GM12891 (cell line): ENCODE measurements around the gene BCAR3.
A peak's percentile ranks its signal among the peaks of the same experiment; 100 is the strongest.
"Not testable (repeated sequence)": the region's sequence is repeated elsewhere in the genome, so short reads cannot be mapped to it uniquely, and the experiment has no call there.

Experiments
- DNase-seq: peaks from one replicate; pipeline ENCODE4 v3.0.0; 2011; ENCODE audit warnings: low spot score; ENCODE audit not compliant: insufficient read length
- FAIRE-seq: peaks from 2 replicates; lab custom pipeline; 2011; peaks lifted over from hg19 to GRCh38; lab: Jason Lieb, UNC
- PAX5 ChIP-seq: IDR thresholded peaks from 2 replicates; pipeline ENCODE4 v1.6.1; 2011; ENCODE audit warnings: low read length, moderate library complexity, mild to moderate bottlenecking; ENCODE audit not compliant: insufficient read depth, severe bottlenecking
- POLR2A ChIP-seq: IDR thresholded peaks from 2 replicates; pipeline ENCODE4 v1.6.1; 2011; ENCODE audit warnings: low read depth, low read length, control low read depth
- POLR2AphosphoS5 ChIP-seq: IDR thresholded peaks from 2 replicates; pipeline ENCODE4 v1.6.1; 2011; ENCODE audit warnings: low read depth, low read length, control low read depth
- POU2F2 ChIP-seq: IDR thresholded peaks from 2 replicates; pipeline ENCODE4 v1.6.1; 2011; ENCODE audit warnings: low read depth, mild to moderate bottlenecking, control low read depth, low read length, moderate library complexity
- SPI1 ChIP-seq: IDR thresholded peaks from 2 replicates; pipeline ENCODE4 v1.6.1; 2011; ENCODE audit warnings: low read depth, low read length, control low read depth
- TAF1 ChIP-seq: IDR thresholded peaks from 2 replicates; pipeline ENCODE4 v1.6.1; 2011; ENCODE audit warnings: low read depth, low read length, control low read depth

Gene BCAR3

DNA sequence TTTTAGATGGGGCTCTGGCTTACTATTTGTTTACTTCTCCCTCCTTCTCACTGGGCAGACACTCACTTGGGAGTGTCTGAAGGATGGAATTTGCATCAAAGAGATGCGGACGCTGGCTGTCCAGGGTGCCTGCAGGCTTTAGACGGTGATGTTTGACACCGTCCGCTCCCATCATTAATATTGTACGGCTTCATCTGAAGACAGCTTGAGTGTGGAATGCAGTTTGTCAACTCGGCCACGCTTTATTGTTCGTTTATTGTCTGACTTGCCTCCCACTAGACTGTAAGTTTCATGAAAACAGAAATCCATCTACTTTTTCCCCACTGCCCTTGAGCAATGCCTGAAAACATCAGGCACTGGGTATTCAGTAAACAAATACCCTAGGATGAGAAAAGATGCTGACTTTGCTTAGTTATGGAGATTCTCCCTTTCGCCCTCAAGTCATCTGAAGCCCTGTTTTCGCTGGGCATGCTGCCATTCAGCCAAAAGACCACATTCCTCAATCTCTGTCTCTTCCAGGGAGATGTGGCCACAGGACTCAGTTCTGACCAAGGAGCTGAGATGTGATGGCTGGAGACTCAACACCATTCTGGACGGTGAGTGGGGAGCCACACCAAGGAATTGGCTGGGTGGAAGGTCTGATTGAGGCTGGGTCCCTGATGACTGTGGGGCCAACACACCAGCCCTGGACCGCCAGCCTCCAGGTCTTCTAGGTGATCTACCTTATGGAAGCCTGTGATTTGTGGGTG, 87.6 kb downstream of the BCAR3 start:
- no peak for DNase-seq
- no peak for FAIRE-seq
- TF ChIP-seq POLR2AphosphoS5 (no peak), TAF1 (no peak), POLR2A (no peak), SPI1 (no peak)

DNA sequence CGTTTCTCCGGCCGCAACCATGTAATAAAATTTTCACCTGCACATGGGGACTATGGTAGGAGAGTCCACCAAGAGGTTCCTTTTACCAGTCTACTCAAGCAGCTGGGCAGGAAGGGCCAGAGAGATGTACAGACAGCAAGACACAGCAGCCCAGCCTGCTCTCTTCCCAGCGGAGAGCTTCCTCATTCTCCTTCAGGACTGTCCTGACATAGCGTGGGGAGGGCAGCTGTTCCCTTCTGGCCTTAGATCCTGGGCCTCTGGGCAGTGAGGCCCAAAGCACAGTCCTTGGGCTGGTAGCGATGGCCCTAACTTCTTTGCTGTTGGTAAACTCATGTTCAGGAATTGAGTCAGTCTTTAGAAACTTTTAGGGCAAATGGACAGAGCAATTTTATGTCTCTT, 89.1 kb downstream of the BCAR3 start:
- FAIRE-seq (no peak), DNase-seq (no peak)
- TF ChIP-seq POU2F2 (no peak), POLR2AphosphoS5 (no peak), SPI1 (no peak), POLR2A (no peak), TAF1 (no peak), PAX5 (no peak)

DNA sequence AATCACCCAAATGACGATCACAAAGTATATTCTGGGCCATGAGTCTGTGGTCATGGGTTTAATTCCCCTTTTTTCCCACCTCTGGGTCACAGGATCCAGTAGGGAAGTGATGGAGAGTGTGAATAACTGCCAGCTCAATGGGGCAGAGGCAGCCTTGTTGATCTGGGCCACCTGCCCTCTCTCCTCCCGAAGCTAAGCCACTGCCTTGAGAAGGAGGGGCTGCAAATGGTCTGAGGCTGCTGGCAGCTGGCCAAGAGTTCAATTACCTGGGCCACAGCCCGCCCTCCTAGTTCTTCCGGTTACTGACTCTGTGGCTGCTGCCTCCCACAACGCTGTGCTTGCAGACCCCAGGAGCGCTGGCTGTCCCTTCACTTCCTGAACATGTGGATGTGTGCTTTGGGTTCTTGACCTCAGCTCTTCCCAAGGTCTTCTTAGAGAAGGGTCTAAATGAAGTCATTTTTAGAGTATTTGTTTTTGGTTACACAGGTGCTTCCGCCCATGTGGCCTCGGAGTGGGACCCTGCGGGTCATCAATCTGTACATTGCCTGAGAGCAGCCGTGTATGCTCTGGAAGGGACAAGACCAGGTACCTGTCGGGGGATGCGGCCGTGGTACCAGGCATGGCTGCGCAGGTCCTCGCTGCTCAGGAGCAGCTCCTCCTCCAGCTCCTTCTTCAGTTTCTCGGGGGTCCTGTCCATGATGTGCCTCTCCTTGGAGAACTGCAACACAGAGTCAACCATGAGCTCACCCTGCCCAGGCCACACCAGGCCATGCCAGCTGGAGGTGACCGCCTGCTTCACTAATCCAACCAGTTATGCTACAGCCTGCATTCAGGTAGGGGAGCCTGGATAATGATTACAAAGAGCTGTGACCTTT, 89.7 kb downstream of the BCAR3 start:
- FAIRE-seq, result peak; percentile 66
- no peak for TF ChIP-seq POLR2AphosphoS5
- no peak for TF ChIP-seq SPI1
- peak; percentile 45; the same call in 1 of the 2 replicates for TF ChIP-seq POU2F2
- DNase-seq, result peak; percentile 37

DNA sequence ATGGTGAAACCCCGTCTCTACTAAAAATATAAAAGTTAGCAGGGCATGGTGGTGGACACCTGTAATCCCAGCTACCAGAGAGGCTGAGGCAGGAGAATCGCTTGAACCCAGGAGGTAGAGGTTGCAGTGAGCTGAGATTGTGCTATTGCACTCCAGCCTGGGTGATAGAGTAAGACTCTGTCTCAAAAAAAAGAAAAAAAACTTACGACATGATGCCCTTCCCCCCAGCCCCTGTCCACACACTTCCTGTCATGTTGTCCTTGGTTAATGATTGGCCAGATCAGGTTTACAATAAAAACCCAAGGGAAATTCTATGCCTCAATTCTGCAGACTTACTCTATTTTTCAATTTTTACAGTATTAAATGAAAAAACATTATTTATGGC, 90.4 kb downstream of the BCAR3 start:
- not testable (repeated sequence) for DNase-seq, FAIRE-seq

DNA sequence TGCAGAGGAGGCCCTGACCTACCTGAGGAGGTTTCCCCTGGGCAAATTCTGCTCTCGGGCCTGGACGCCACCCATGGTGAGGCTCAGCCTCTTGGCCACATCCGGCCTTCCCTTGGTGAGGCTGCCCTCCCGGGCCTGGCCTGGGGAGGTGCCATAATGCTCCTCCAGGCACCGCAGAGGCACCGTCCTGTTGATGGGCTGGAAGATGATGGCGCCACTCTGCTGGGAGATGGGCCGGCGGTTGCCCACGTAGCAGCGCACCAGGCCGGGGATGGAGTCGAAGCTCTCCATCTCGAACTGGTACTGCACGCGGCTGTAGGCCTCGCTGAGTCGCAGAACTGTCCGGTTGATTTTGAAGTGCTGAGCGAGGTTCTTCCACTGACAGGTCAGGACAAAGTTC, 92.7 kb downstream of the BCAR3 start:
- DNase-seq (no peak), FAIRE-seq (no peak)
- TF ChIP-seq SPI1, result no peak

DNA sequence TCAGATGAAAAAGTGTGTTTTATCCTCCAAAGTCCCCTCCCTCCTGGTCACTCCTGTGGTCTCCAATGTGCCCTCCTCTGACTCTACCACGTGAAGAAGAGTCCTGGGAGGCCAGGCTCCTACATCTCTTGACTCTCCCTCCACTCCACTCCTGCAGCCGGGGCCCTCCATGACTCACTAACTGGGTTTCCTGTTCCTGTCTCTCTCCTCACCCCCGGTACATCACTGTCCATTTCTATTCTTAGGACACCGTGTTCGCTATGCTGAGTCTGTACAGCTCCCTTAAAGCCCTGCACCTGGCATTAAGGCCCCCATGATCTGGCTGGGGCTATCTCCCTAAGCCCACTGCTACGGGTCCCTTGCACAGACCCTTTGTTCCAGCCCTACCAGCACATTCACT, 93.4 kb downstream of the BCAR3 start:
- TF ChIP-seq POLR2AphosphoS5, result no peak
- TF ChIP-seq POLR2A, result no peak
- TF ChIP-seq POU2F2, result no peak
- no peak for TF ChIP-seq PAX5
- no peak for TF ChIP-seq SPI1
- TF ChIP-seq TAF1, result no peak
- no peak for DNase-seq

DNA sequence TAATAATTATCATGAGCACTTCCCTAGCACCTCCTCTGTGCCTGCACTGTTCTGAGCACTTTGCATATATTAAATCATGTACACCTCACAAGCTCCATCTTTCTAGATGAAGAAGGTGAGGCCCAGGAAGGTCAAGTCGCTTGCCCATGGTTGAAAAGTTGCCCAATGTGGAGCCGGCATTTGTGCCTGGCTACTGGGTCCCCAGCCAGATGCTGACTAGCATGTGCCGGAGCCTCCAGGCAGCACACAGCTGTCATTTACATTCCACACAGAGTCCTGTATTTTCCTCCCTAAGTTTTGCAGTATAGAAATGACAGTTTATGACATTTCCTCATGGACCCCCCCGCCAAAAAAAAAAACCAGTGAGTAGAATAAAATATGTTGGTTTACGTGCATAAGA, 94.3 kb downstream of the BCAR3 start:
- FAIRE-seq (no peak), DNase-seq (no peak)
- no peak for TF ChIP-seq PAX5
- no peak for TF ChIP-seq POLR2AphosphoS5
- TF ChIP-seq TAF1, result no peak
- TF ChIP-seq SPI1, result no peak
- TF ChIP-seq POU2F2, result no peak
- TF ChIP-seq POLR2A, result no peak

More for the DNA sequence above, 93.4 kb downstream of the BCAR3 start:
- FAIRE-seq, result no peak

DNA sequence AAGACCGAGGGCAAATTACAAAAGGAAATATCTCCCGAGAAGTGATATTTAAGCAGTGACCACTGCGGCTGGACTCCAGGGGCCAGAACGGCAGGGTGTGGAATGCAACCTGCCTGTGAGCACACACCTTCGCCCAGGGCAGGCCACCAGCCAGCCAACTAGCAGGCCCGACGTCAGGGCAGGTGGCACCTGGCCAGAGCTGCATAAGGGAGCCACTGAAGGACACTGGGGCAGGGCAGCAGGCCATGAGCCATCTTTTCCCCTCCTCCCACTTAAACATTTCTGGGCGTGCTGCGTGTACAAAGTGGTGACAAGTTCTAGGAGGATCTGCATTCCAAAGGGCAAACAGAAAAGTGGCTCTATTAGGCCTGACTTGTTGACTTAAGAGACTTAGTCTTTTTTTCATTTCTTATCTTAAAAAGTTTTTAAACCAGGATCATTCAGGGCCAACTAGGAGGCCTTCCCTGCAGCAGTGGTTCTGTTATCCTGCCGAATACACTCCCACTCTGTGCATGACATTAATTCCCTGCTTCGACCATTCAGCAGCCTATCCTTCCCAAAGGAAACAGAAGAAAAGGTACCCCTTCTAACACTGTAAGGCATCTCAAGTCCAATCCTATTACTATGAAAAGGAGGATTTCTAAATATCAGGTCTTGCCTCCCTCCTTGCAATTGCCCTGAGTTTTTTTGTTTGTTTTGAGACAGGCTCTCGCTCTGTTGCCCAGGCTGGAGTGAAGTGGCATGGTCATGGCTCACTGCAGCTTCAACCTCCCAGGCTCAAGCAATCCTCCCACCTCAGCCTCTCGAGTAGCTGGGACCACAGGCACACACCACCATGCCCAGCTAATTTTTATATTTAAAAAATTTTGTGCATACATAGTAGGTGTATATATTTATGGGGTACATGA, 96.3 kb downstream of the BCAR3 start:
- no peak for DNase-seq
- TF ChIP-seq POU2F2, result no peak
- FAIRE-seq, result no peak

DNA sequence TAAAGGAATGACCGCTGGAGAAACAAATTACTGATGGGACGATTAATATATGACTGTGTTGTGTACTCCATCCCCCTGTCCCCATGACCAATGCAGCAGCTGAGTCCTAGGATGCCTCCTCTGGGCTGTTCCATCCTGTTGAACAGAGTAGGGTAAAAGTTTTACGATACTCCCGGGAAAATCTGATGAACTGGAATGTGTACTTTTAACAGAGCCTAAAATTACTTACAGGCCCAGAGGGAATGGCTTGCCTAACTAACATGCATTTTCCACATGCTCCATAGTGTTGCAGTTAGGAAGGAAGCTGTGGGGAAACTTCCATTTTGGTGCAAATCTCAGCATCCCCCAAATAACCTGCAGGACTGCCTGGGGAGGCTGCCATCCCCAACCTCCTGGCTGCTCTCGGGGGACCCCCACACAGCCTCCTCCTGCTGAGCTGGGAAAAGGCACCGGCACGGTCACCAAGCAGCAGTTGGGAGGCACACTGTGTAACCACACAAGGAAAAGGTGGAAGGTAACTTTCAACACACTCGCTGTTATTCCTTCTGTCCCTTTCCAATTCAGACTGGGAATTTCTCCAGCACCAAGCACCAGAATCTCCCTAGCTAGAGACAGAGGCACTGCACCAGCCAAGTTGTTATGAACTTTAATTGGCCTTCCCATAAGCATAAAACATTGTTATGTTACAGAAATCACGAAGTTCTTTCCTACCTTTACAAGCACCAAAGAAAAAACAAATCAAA, 97.2 kb downstream of the BCAR3 start:
- FAIRE-seq (no peak), DNase-seq (no peak)

More for the DNA sequence above, 97.2 kb downstream of the BCAR3 start:
- TF ChIP-seq POLR2AphosphoS5, result no peak
- no peak for TF ChIP-seq POLR2A
- no peak for TF ChIP-seq TAF1
- TF ChIP-seq POU2F2, result no peak
- no peak for TF ChIP-seq PAX5
- TF ChIP-seq SPI1, result no peak
